ENCODE results near the gene HOXD9.
A peak's percentile ranks its signal among the peaks of the same experiment; 100 is the strongest.

Gene HOXD9

DNA sequence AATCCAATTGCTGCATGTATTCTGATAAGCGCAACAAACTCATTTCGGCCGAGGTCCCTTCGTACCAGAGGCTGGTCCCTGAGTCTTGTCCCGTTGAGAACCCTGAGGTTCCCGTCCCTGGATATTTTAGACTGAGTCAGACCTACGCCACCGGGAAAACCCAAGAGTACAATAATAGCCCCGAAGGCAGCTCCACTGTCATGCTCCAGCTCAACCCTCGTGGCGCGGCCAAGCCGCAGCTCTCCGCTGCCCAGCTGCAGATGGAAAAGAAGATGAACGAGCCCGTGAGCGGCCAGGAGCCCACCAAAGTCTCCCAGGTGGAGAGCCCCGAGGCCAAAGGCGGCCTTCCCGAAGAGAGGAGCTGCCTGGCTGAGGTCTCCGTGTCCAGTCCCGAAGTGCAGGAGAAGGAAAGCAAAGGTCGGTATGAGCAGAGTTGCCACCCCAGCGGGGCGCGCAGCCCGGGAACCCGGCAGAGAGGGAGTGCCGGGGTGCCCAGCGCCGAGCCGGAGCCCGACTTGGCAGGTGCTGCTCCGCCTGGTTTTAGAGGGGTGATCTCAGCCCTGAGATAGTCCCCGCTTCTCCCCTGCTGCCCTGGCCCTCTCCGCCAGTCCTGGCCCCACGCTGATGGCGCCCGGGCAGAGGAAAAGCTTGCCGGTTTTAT lies 5.2 kb upstream of the HOXD9 start:
- TF ChIP-seq EGR1 (IDR thresholded peaks at IDR 0.05) = no peak
- TF ChIP-seq NFIC (IDR thresholded peaks at IDR 0.05) = no peak
- TF ChIP-seq, protein P1, sequence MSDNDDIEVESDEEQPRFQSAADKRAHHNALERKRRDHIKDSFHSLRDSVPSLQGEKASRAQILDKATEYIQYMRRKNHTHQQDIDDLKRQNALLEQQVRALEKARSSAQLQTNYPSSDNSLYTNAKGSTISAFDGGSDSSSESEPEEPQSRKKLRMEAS (IDR thresholded peaks at IDR 0.05) = no peak

DNA sequence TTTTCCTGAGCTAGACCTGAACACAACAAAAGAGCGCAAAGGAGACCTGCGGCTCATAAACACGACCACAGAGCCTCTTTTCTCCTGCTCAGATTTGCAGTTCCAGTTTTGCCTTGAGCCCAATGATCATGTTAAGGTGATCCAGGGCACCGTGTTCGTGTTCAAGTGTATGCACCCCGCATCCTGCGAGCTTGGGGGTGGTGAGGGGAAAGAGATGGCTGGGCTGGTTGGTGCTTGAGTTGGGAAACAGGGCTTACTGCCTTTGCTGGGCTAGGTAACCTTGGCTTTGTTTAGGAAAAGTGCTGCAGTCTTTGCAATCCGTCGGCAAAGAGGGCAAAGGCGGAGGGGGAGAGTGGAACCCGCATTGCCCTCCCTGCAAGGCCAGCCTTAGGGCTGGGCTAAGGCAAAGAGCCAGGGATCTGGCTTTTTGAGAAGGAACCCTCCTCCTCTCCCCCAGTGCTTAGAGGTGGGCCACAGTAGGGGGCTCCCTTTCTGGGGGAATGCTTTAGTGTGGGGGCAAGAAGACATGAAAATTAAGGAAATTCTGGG lies 4.6 kb upstream of the HOXD9 start:
- TF ChIP-seq NFIC (IDR thresholded peaks at IDR 0.05) (no peak), TAF1 (IDR thresholded peaks at IDR 0.05; ENCODE audit: low read depth) (no peak), ZBTB7A (IDR thresholded peaks at IDR 0.05; ENCODE audit: low read depth) (no peak), YY1 (IDR thresholded peaks at IDR 0.05; ENCODE audit: low read depth) (no peak), CREB1 (IDR thresholded peaks at IDR 0.05; ENCODE audit: low read depth) (no peak)
- TF ChIP-seq, protein P2, sequence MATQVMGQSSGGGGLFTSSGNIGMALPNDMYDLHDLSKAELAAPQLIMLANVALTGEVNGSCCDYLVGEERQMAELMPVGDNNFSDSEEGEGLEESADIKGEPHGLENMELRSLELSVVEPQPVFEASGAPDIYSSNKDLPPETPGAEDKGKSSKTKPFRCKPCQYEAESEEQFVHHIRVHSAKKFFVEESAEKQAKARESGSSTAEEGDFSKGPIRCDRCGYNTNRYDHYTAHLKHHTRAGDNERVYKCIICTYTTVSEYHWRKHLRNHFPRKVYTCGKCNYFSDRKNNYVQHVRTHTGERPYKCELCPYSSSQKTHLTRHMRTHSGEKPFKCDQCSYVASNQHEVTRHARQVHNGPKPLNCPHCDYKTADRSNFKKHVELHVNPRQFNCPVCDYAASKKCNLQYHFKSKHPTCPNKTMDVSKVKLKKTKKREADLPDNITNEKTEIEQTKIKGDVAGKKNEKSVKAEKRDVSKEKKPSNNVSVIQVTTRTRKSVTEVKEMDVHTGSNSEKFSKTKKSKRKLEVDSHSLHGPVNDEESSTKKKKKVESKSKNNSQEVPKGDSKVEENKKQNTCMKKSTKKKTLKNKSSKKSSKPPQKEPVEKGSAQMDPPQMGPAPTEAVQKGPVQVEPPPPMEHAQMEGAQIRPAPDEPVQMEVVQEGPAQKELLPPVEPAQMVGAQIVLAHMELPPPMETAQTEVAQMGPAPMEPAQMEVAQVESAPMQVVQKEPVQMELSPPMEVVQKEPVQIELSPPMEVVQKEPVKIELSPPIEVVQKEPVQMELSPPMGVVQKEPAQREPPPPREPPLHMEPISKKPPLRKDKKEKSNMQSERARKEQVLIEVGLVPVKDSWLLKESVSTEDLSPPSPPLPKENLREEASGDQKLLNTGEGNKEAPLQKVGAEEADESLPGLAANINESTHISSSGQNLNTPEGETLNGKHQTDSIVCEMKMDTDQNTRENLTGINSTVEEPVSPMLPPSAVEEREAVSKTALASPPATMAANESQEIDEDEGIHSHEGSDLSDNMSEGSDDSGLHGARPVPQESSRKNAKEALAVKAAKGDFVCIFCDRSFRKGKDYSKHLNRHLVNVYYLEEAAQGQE (IDR thresholded peaks at IDR 0.05; ENCODE audit: low read depth) = no peak
- TF ChIP-seq, protein P1 (IDR thresholded peaks at IDR 0.05) = no peak
- TF ChIP-seq, protein P3, sequence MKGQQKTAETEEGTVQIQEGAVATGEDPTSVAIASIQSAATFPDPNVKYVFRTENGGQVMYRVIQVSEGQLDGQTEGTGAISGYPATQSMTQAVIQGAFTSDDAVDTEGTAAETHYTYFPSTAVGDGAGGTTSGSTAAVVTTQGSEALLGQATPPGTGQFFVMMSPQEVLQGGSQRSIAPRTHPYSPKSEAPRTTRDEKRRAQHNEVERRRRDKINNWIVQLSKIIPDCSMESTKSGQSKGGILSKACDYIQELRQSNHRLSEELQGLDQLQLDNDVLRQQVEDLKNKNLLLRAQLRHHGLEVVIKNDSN (IDR thresholded peaks at IDR 0.05) = no peak

DNA sequence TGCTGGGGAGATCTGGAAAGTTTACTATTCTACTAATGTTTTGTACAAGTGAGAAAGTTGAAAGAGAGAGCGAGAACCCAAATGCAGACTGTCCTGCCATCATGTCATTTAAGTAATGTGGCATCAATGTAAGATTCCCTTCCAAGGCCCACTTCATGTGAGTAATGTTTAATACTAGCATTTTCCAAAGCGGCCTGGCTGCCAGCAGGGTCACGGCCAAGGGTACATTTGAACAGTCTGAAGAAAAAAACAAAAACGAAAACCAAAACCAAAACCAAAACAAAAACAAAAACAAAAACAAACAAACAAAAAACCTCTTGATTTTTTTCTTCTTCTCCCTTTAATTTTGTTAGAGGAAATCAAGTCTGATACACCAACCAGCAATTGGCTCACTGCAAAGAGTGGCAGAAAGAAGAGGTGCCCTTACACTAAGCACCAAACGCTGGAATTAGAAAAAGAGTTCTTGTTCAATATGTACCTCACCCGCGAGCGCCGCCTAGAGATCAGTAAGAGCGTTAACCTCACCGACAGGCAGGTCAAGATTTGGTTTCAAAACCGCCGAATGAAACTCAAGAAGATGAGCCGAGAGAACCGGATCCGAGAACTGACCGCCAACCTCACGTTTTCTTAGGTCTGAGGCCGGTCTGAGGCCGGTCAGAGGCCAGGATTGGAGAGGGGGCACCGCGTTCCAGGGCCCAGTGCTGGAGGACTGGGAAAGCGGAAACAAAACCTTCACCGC lies 3.7 kb upstream of the HOXD9 start:
- no peak for TF ChIP-seq EP300 (IDR thresholded peaks at IDR 0.05; ENCODE audit: borderline replicate concordance)
- TF ChIP-seq TCF12 (IDR thresholded peaks at IDR 0.05; ENCODE audit: low read depth) = no peak
- peak; percentile 49 for TF ChIP-seq RAD21 (IDR thresholded peaks at IDR 0.05; ENCODE audit: low read depth)
- TF ChIP-seq, protein P3 (IDR thresholded peaks at IDR 0.05) = no peak
- no peak for TF ChIP-seq NFIC (IDR thresholded peaks at IDR 0.05)
- TF ChIP-seq FOXM1 (IDR thresholded peaks at IDR 0.05; ENCODE audit: borderline replicate concordance, low read depth) = no peak

DNA sequence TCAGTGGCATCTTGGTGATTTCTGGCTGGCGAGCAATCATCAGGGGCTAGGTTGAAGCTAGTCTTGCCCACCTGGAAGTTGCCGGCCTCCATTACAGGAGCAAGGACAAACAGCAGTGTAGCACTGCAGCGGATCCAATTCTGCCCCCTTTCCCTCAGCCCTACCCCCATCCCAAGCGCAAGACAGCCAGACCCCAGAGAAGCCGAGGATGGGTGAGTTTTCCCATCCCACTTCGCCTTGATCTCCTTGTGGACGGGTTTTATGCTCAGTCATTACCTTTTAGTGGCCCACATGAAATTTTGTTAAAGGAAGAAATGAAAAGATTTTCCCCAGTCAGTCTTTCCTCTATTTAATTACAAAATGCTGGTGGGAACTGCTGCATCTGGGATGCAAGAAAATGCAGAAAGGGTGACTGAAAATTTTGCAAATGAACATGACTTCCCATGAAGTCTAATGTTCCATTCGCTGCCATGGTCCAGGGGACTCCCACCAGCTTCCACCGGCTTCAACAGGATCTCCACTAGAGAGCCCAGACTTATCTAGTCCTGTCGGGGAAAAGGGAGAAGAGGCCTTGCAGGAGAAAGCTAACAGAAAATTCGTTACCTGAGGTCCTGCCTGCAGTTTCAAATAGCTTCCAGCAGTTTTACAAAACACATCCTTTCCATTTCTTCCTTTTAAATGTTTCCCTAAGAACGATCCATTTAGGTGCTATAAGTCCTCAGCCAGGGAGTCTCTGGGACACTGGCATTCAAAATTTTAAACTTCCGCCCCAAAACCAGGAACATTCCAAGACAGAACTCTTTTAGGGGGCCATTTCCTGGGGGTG lies 1.9 kb upstream of the HOXD9 start:
- TF ChIP-seq NFIC (IDR thresholded peaks at IDR 0.05) (no peak), ZBTB7A (IDR thresholded peaks at IDR 0.05; ENCODE audit: low read depth) (no peak)
- TF ChIP-seq, protein P2 (IDR thresholded peaks at IDR 0.05; ENCODE audit: low read depth) = no peak

DNA sequence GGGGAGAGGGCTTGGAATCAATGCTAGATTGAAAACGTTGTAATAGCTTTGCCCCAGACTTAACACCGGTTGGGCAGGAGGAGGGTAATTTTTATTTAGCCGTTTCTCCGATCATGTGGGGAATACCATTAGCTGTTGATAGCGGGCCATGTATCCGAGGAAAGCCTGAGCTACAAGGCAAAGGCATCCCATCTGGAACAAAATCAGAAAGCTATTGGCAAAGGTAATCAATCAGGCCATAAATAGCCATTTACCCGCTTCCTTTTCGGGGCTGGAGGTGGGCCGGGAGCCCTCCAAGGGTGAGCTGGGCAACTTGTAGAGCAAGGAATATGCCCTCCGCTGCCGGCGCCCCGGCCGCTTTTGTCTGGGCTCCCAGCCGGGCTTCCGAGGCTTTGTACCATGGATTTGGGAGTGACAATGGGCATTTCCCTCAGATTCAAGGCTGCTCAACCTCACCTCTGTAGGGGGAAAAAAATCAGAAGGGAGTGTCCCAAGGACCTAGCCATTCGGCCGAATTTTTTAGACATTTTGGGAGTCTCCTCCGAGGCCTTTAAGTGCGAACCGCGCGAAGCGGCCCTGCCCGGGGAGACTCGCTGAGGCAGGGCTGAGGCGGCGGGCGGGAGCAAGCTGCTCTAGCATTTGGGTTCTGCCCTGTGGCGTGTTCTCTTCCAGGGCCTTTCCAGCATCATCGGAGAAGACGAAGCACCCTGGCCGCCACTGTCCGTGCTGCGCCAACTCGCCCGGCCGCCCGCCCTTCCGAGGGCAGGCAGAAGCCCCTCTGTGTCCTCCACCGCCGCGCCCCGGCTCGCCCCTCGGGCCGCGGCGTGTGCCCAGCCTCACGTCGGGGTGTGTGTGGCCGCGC lies 1.1 kb upstream of the HOXD9 start:
- TF ChIP-seq CREB1 (IDR thresholded peaks at IDR 0.05; ENCODE audit: low read depth) (no peak), ZBTB7A (IDR thresholded peaks at IDR 0.05; ENCODE audit: low read depth) (no peak), TEAD4 (IDR thresholded peaks at IDR 0.05) (no peak), NFIC (IDR thresholded peaks at IDR 0.05) (no peak), CEBPB (IDR thresholded peaks at IDR 0.05) (no peak), TCF12 (IDR thresholded peaks at IDR 0.05; ENCODE audit: low read depth) (no peak), TAF1 (IDR thresholded peaks at IDR 0.05; ENCODE audit: low read depth) (no peak), FOXM1 (IDR thresholded peaks at IDR 0.05; ENCODE audit: borderline replicate concordance, low read depth) (no peak), EP300 (IDR thresholded peaks at IDR 0.05; ENCODE audit: borderline replicate concordance) (no peak), YY1 (IDR thresholded peaks at IDR 0.05; ENCODE audit: low read depth) (no peak), EGR1 (IDR thresholded peaks at IDR 0.05) (no peak), RAD21 (IDR thresholded peaks at IDR 0.05; ENCODE audit: low read depth) (no peak)
- TF ChIP-seq, protein P3 (IDR thresholded peaks at IDR 0.05) = no peak
- TF ChIP-seq, protein P2 (IDR thresholded peaks at IDR 0.05; ENCODE audit: low read depth) = no peak
- TF ChIP-seq, protein P1 (IDR thresholded peaks at IDR 0.05) = no peak

Data from Ishikawa (cell line).